Mammary epithelial cell (primary cell): ENCODE data around the gene ERN2.

Experiments
- CTCF ChIP-seq, 2 donors: IDR thresholded peaks in 1 of 2; conservative IDR thresholded peaks in 1 of 2; 2 replicates each; pipeline ENCODE4 v1.5.1; 2011 to 2012; ENCODE audit warnings: inconsistent platforms in 2 of 2, low read length in 2 of 2, mild to moderate bottlenecking in 2 of 2, control low read depth in 1 of 2, low read depth in 1 of 2; ENCODE audit not compliant: insufficient read depth in 1 of 2; ENCODE audit errors: extremely low read depth in 1 of 2
- EZH2 ChIP-seq: IDR thresholded peaks from 2 replicates; pipeline ENCODE4 v1.6.1; 2012; ENCODE audit warnings: low read length, inconsistent platforms, borderline replicate concordance

- TF ChIP-seq CTCF (conservative IDR thresholded peaks at IDR 0.05 in 1 of 2, IDR thresholded peaks at IDR 0.05 in 1 of 2; ENCODE audit: extremely low read depth in 1 of 2, insufficient read depth in 1 of 2, low read depth in 1 of 2, low read length in 2 of 2) (no peak), EZH2 (no peak)
These were observed 26.5 kb upstream of the ERN2 start for GRCh38 chr16:23739516-23739915.
